Esophagus muscularis mucosa (tissue), 4 donors: Measurements from ENCODE around the gene NUDT4. TPM values are rescaled to one million over a fixed set of nuclear protein-coding genes. Genes with fewer than 3 reads are reported as not detected.

Experiments
- DNase-seq: peaks from one replicate; pipeline ENCODE4 v3.0.0-alpha.2; 2017; ENCODE audit errors: extremely low spot score
- H3K27ac ChIP-seq, 4 donors: fragments of 200-600 bp; sonication (generic); replicated peaks in 1 of 4; 1 replicate in 3 of 4; 2 replicates in 1 of 4; pipeline ENCODE4 v1.5.1; 2016 to 2019; ENCODE audit warnings: mild to moderate bottlenecking in 1 of 4
- H3K27me3 ChIP-seq, 4 donors: fragments of 200-600 bp; sonication (generic); one replicate each; pipeline versions ENCODE4 v1.5.1 to v1.6.0; 2016 to 2019
- H3K36me3 ChIP-seq, 4 donors: fragments of 200-600 bp; sonication (generic); one replicate each; pipeline ENCODE4 v1.5.1; 2016 to 2019
- H3K4me1 ChIP-seq, 4 donors: fragments of 200-600 bp; sonication (generic); one replicate each; pipeline ENCODE4 v1.5.1; 2016 to 2019
- H3K4me3 ChIP-seq, 4 donors: fragments of 200-600 bp; sonication (generic); 1 replicate in 2 of 4; 2 replicates in 2 of 4; pipeline ENCODE4 v1.5.1; 2016 to 2019; ENCODE audit warnings: mild to moderate bottlenecking in 4 of 4, moderate library complexity in 1 of 4
- H3K9me3 ChIP-seq, 4 donors: fragments of 200-600 bp; sonication (generic); 1 replicate in 3 of 4; 2 replicates in 1 of 4; pipeline ENCODE4 v1.5.1; 2016 to 2019
- CTCF ChIP-seq, 3 experiments: fragments of 200-600 bp in 2 of 3; fragments of 450-650 bp in 1 of 3; sonication (generic) in 2 of 3; IDR thresholded peaks; one replicate each; pipeline ENCODE4 v1.5.1; 2017 to 2019; ENCODE audit warnings: antibody characterized with exemption in 3 of 3, mild to moderate bottlenecking in 2 of 3, moderate library complexity in 1 of 3
- EP300 ChIP-seq: sonication (generic); formaldehyde crosslinking; IDR thresholded peaks from one replicate; pipeline ENCODE4 v1.6.1; 2017; ENCODE audit warnings: antibody characterized with exemption
- POLR2A ChIP-seq: fragments of 450-650 bp; IDR thresholded peaks from one replicate; pipeline ENCODE4 v1.6.1; 2017; ENCODE audit warnings: antibody characterized with exemption, moderate library complexity, mild to moderate bottlenecking, low read depth
- POLR2AphosphoS5 ChIP-seq, 2 donors: sonication (generic); formaldehyde crosslinking; IDR thresholded peaks; one replicate each; pipeline ENCODE4 v1.6.1; 2017; ENCODE audit warnings: antibody characterized with exemption in 2 of 2
- WGBS: methylation state at CpG from one replicate; pipeline ENCODE4 v1.1.5; 2018; 5-methylcytosine and 5-hydroxymethylcytosine counted together
- intact Hi-C: fragments of 100-400 bp; cut with DNase I; formaldehyde crosslinking; loops from one replicate; pipeline ENCODE4 v1.15.1; 2023
- total RNA-seq, 4 donors: library from RNA; depleted of rRNA; stranded (reverse); fragments of >200 nt; gene quantifications; one replicate each; pipeline versions ENCODE4 v1.1.0 to v1.2.1, GENCODE V29; 2016

Gene NUDT4
- total RNA-seq, 4 donors from 2014 or later = 93.0 to 238 (median 112) TPM

DNA sequence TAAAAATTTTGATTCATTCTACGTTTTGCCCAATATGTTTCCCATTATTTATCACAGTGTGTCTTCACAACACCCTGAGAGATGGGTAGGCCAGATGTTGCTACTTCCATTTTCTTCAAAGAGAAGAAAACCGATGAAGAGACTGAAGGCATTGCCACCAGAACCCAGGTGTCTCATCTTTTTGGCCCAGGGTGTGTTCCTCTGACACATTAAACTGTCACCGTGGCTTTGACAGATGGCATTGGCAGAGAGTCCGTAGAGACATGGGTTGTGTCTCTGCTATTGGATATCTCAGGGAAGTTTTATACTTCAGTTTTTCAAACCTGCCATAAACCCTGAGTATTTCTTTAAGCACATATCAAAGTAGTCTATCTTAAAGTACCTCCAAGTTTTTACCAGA is 11.3 kb upstream of the NUDT4 start:
- Histone ChIP-seq H3K36me3 (no peaks in the 10 kb centered on the region), H3K9me3 (no peaks in the 10 kb centered on the region), H3K4me1 (peaks cover 0 to 6% (median 2%) of the 10 kb centered on the region in 4 donors), H3K4me3 (no peak overlapping the region), H3K27me3 (no peaks in the 10 kb centered on the region), H3K27ac (no peak overlapping the region)
- 98% methylated on average over 4 of the region's 4 CpGs for WGBS
- DNase-seq = no peak
- TF ChIP-seq EP300 = no peak
- TF ChIP-seq CTCF (IDR thresholded peaks at IDR 0.05) = no peak
- TF ChIP-seq POLR2AphosphoS5 (IDR thresholded peaks at IDR 0.05) = no peak
- TF ChIP-seq POLR2A = no peak
- intact Hi-C loops = no loop called here

GRCh38 chr12:93368766-93369165 is 9.0 kb upstream of the NUDT4 start:
- DNase-seq = no peak
- Histone ChIP-seq H3K36me3 (no peaks in the 10 kb centered on the region), H3K27me3 (no peaks in the 10 kb centered on the region), H3K27ac (no peak overlapping the region), H3K4me3 (no peak overlapping the region), H3K4me1 (peaks cover 0 to 11% (median 1%) of the 10 kb centered on the region in 4 donors), H3K9me3 (peaks cover 0 to 3% (median 0%) of the 10 kb centered on the region in 4 donors)
- TF ChIP-seq POLR2A (no peak), POLR2AphosphoS5 (IDR thresholded peaks at IDR 0.05) (no peak)
- over 99% methylated on average over 3 of the region's 3 CpGs for WGBS
- intact Hi-C loops = no loop called here

- H3K36me3 ChIP-seq = no peaks in the 10 kb centered on the region
- no peak for DNase-seq
- H3K9me3 ChIP-seq = peaks cover 0 to 3% (median 0%) of the 10 kb centered on the region in 4 donors
- no peak overlapping the region for H3K27ac ChIP-seq
- intact Hi-C loops = no loop called here
- H3K27me3 ChIP-seq = no peaks in the 10 kb centered on the region
- H3K4me1 ChIP-seq = peaks cover 0 to 19% (median 3%) of the 10 kb centered on the region in 4 donors
- no peak overlapping the region for H3K4me3 ChIP-seq
- TF ChIP-seq CTCF (IDR thresholded peaks at IDR 0.05) (no peak), POLR2AphosphoS5 (IDR thresholded peaks at IDR 0.05) (no peak), POLR2A (no peak), EP300 (no peak)
Measured at GRCh38 chr12:93369505-93369904, 8.2 kb upstream of the NUDT4 start.

DNA sequence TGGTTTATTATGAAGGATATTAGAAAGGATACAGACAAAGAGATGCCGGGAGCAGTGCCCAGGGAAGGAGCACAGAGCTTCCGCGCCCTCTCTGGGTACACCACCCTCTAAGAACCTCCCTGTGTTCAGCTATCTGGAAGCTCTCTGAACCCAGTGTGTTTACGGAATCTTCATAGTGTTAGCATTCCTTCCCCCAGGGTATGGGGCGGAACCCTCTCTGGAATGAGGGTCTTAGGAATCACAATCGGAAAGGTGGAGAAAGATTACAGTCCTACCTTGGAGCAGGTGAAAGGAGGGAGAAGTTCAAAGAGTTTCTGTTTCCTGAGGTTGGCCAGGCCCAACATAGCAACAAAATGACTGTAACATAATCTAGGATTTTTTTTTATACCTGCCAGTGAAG is 6.8 kb upstream of the NUDT4 start:
- over 99% methylated on average over 6 of the region's 6 CpGs for WGBS
- intact Hi-C loops = no loop called here

GRCh38 chr12:93373961-93374656 is 3.6 kb upstream of the NUDT4 start:
- Histone ChIP-seq H3K4me1 (peaks cover 13 to 47% (median 21%) of the 10 kb centered on the region in 4 donors), H3K9me3 (peaks cover 0 to 3% (median 0%) of the 10 kb centered on the region in 4 donors), H3K4me3 (no peak overlapping the region), H3K36me3 (no peaks in the 10 kb centered on the region), H3K27ac (peak overlapping the region in 1 of 4 donors; percentile 7), H3K27me3 (no peaks in the 10 kb centered on the region)
- TF ChIP-seq POLR2A = no peak
- 55% methylated on average over 2 of the region's 2 CpGs for WGBS
- intact Hi-C loops = no loop called here
- no peak for DNase-seq

More for the DNA sequence above, 6.8 kb upstream of the NUDT4 start:
- Histone ChIP-seq H3K27me3 (no peaks in the 10 kb centered on the region), H3K9me3 (peaks cover 0 to 3% (median 0%) of the 10 kb centered on the region in 4 donors), H3K27ac (no peak overlapping the region), H3K36me3 (no peaks in the 10 kb centered on the region), H3K4me1 (peaks cover 0 to 32% (median 10%) of the 10 kb centered on the region in 4 donors), H3K4me3 (no peak overlapping the region)
- TF ChIP-seq POLR2A (no peak), POLR2AphosphoS5 (IDR thresholded peaks at IDR 0.05) (no peak), EP300 (no peak), CTCF (IDR thresholded peaks at IDR 0.05) (no peak)
- DNase-seq = no peak
